ENCODE results near the gene GIPC1.
"Not testable (repeated sequence)": the region's sequence is repeated elsewhere in the genome, so short reads cannot be mapped to it uniquely, and the experiment has no call there.

The GIPC1 gene

DNA sequence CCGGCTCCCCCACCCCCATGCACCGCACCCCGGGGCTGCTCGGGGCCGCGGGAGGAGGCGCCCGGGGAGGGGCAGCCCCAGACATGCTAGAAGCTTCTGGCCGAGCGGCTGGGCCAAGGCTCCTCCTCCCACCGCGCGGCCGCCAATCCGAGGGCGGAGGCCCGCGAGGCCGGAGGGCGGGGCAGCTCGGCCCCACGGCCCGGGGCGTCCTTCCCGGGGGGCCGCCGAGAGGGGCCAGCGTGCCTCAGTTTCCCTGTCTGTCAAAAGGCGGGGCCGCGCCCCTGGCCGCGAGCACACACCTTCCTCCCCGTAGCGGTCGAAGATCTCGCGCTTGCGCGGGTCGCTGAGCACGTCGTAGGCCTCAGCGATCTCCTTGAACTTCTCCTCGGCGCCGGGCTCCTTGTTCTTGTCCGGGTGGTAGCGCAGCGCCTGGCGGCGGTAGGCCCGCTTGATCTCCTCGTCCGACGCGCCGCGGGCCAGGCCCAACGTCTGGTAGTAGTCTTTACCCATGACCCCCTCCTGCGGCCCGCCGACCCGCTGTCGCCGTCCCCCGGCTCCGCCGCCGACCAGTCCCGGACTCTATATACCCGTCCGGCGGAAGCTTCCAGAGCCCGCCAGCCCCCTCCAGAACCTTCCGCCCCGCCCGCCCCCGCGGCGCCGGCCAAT is 22.0 kb upstream of the GIPC1 start, which contains the start of gene DNAJB1:
Gene DNAJB1, minus strand, starts transcription at position 558 of the 666 bp plus-strand sequence. Its CDS starts 48 bp downstream, at position 510.
- no peak for DNase-seq (ENCODE audit: low read depth)

DNA sequence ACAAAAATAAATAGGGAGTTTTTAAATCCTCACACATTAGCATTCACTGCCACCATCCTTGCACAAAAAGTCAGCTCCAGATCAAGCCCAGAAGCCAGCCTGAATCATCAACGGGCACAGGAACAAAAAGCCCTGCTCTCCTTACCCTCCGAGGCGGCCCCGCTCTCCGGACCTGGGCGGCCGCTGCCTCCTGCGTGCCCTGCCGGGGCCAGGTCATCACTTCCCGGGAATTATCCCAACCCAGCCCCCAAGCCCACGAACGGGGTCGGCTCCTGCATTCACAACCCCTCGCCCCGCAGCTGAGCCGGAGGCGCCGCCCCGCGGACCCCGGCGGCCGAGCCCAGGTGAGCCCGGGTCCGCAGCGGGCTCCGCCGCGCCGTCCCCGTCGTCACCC is 21.5 kb upstream of the GIPC1 start:
- no peak for DNase-seq (ENCODE audit: low read depth)

DNA sequence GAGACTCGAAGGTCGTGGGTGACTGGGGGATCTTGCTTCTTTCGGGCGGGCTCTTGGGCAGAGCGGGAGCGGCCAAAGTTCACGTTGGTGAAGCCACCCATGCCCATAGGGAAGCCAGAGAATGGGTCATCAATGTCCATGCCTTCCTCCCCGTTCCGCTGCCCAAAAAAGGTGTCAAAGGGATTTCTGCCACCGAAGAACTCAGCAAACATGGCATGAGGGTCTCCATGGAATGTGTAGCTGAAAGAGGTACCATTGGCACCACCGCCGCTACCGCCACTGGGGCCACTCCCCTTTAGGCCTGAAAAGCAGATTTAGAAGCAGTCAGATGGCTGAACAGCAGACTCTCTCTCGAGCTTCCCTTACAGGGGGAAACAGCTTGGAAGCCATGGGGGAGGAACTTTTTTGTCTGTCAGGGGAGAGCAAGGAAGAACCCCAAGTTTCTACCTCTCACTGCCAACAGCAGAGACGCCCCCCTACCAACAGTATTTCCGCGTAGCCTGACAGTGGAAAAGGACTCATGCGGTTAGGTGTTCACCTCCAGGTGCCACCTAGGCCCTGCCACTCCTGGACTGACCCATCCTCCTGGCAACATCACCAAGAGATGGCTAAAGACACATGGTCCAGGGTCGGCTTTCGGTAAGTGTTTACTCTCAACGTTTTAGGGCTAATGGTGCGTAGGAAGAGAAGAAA is 21.0 kb upstream of the GIPC1 start:
- DNase-seq (ENCODE audit: low read depth), result no peak

- no peak for DNase-seq (ENCODE audit: low read depth)
These were observed 20.2 kb upstream of the GIPC1 start for GRCh38 chr19:14516048-14516534.

GRCh38 chr19:14515501-14516047 is 19.6 kb upstream of the GIPC1 start:
- DNase-seq (ENCODE audit: low read depth), result no peak

GRCh38 chr19:14514215-14514863 is 18.4 kb upstream of the GIPC1 start:
- no peak for DNase-seq (ENCODE audit: low read depth)

DNA sequence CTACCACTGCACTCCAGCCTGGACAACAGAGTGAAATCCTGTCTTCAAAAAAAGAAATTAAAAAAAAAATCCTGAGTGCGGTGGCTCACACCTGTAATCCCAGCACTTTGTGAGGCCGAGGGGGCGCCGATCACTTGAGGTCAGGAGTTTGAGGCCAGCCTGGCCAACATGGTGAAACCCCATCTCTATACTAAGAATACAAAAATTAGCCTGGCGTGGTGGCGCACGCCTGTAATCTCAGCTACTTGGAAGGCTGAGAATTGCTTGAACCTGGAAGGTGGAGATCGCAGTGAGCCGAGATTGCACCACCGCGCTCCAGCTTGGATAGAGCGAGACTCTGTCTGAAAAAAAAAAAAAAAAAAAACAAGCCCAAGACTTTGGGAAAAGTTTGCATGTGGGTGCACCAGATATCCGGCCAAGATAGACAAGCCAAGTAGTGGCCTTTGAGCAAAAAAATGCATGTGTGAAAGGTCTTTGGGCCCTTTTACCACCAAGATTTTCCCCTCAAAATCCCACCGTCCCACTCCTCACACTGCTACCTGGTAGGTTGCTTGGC is 16.6 kb upstream of the GIPC1 start:
- no peak for DNase-seq (ENCODE audit: low read depth)

- DNase-seq (ENCODE audit: low read depth), result no peak
These were observed 15.3 kb upstream of the GIPC1 start for GRCh38 chr19:14511229-14511593.

- no peak for DNase-seq (ENCODE audit: low read depth)
These were observed 14.6 kb upstream of the GIPC1 start for GRCh38 chr19:14510311-14511228.

DNA sequence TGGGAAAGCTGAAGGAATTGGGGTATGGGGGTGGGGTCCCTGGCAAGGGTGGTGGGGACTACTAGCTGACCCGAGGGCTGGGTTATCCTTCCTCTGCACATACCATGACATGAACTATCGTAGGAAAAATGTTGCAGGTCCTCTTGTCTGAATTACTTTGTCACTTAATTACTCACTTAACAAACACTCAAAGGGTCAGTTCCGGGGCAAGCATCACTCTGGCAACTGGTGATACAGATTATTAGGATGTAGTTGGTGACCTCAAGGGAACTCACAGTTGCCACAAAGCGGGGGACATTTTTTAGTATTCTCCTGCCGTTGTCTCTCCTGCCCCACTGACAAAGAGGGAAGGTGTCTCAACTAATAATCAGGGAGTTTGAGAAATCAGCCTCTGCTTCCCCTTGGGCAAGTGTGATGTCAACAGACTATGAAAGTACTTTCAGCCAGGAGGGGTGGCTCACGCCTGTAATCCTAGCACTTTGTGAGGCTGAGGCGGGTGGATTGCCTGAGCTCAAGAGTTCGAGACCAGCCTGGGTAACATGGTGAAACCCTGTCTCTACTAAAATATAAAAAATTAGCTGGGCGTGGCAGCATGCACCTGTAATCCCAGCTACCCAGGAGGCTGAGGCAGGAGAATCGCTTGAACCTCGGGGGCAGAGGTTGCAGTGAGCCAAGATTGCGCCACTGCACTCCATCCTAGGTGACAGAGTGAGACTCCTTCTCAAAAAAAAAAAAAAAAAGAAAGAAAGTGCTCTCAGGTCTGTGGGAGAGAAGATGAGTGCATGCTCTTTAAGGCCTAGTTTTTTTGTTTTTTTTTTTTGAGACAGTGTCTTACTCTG is 12.0 kb upstream of the GIPC1 start:
- DNase-seq (ENCODE audit: low read depth), result no peak

GRCh38 chr19:14505488-14506239 is 9.7 kb upstream of the GIPC1 start:
- no peak for DNase-seq (ENCODE audit: low read depth)

- not testable (repeated sequence) for DNase-seq (ENCODE audit: low read depth)
These were observed 8.6 kb upstream of the GIPC1 start for GRCh38 chr19:14504575-14504974.

DNA sequence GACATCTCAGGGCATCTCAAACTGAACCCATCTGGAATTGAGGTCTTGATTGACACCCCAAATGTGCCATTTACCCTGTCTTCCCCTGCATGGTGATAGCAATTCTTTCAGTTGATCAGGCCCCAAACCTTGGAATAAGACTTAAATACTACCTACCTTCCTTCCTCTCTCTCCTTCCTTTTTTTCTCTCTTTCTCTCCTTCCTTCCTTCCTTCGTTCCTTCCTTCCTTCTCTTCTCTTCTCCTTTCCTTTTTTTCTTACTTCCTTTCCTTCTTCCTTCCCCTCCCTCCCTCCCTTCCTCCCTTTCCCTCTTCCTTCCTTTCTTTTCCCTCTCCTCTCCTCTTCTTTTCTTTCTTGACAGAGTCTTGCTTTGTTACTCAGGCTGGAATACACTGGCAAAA is 7.4 kb upstream of the GIPC1 start:
- DNase-seq (ENCODE audit: low read depth), result no peak

DNA sequence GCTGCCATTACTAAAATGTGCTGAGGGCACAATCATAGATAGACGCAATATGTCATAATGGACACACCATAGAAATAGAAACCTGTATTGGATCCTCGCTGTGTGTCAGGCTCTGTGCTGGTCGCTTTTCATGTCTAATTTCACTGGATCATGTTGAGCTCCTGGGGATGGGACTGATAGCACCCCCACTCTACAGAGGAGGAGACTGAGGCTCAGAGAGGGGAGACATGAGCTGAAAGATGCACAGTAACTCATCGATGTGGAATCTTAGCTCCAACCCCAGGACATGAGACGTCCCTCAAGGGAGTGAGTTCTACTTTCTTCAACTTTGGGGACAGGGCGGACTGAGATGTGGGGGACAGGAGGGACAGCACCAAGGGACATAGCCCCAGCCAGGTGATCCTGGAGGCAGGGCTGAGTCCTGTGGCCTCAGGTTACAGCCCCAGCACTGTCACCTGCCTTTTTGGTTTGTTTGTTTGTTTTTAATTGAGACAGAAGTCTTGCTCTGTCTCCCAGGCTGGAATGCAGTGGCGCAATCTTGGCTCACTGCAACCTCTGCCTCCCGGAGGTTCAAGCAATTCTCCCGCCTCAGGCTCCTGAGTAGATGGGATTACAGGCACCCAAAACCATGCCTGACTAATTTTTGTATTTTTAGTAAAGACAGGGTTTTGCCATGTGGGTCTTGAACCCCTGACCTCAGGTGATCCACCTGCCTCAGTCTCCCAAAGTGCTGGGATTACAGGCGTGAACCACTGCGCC is 6.6 kb upstream of the GIPC1 start:
- DNase-seq (ENCODE audit: low read depth), result no peak

GRCh38 chr19:14497228-14497921 is 1.4 kb upstream of the GIPC1 start:
- no peak for DNase-seq (ENCODE audit: low read depth)

- DNase-seq (ENCODE audit: low read depth), result no peak
These were observed 904 bp upstream of the GIPC1 start for GRCh38 chr19:14496834-14497227.

- DNase-seq (ENCODE audit: low read depth), result no peak
These were observed 277 bp downstream of the GIPC1 start for GRCh38 chr19:14495672-14496028.

GRCh38 chr19:14494910-14495671 is 836 bp downstream of the GIPC1 start:
- DNase-seq (ENCODE audit: low read depth), result no peak

Data from non-pigmented ciliary epithelial cell (primary cell).